GM23338 (cell line): Measurements from ENCODE around the gene BCL2L13. TPM values are rescaled to one million over a fixed set of nuclear protein-coding genes. Genes with fewer than 3 reads are reported as not detected.
"Not testable (repeated sequence)": the region's sequence is repeated elsewhere in the genome, so short reads cannot be mapped to it uniquely, and the experiment has no call there.

Source experiments
- ATAC-seq: fragments of 200-7000 bp; cut with Tn5 transposase; 3 replicates; pipeline ENCODE4 v1.9.1; 2020
- DNase-seq: peaks from one replicate; pipeline ENCODE4 v3.0.0-alpha.2; 2015; ENCODE audit warnings: low spot score
- H2AFZ ChIP-seq: fragments of 200-600 bp; sonication (generic); 2 replicates; pipeline ENCODE4 v1.8.0; 2016; ENCODE audit warnings: antibody characterized with exemption, mild to moderate bottlenecking, moderate library complexity
- H3F3A ChIP-seq: fragments of 200-600 bp; sonication (generic); replicated peaks from 2 replicates; pipeline ENCODE4 v1.8.0; 2017; ENCODE audit warnings: antibody characterized with exemption, mixed run types, low read depth
- H3K27ac ChIP-seq: fragments of 200-600 bp; sonication (generic); 2 replicates; pipeline ENCODE4 v1.6.1; 2016; ENCODE audit warnings: low read depth
- H3K27me3 ChIP-seq: fragments of 200-600 bp; sonication (generic); 2 replicates; pipeline ENCODE4 v1.8.0; 2016; ENCODE audit warnings: mild to moderate bottlenecking, mixed run types, moderate library complexity; ENCODE audit not compliant: insufficient read depth
- H3K36me3 ChIP-seq: fragments of 200-600 bp; sonication (generic); 2 replicates; pipeline ENCODE4 v1.8.0; 2016; ENCODE audit warnings: mild to moderate bottlenecking; ENCODE audit not compliant: insufficient read depth
- H3K4me1 ChIP-seq: fragments of 200-600 bp; sonication (generic); 2 replicates; pipeline ENCODE4 v1.8.0; 2016; ENCODE audit warnings: mild to moderate bottlenecking, moderate library complexity; ENCODE audit not compliant: insufficient read depth
- H3K4me2 ChIP-seq: fragments of 200-600 bp; sonication (generic); 2 replicates; pipeline ENCODE4 v1.7.1; 2017; ENCODE audit warnings: mixed run types
- H3K4me3 ChIP-seq: fragments of 200-600 bp; sonication (generic); 2 replicates; pipeline ENCODE4 v1.6.1; 2016; ENCODE audit warnings: mixed run types
- H3K79me2 ChIP-seq: fragments of 200-600 bp; sonication (generic); replicated peaks from 2 replicates; pipeline ENCODE4 v1.8.0; 2017; ENCODE audit warnings: mild to moderate bottlenecking; ENCODE audit not compliant: insufficient read depth
- H3K9me2 ChIP-seq: fragments of 200-600 bp; sonication (generic); 2 replicates; pipeline ENCODE4 v1.8.0; 2017; ENCODE audit not compliant: insufficient read depth
- H4K20me1 ChIP-seq: fragments of 200-600 bp; sonication (generic); replicated peaks from 2 replicates; pipeline ENCODE4 v1.8.0; 2017; ENCODE audit warnings: mild to moderate bottlenecking; ENCODE audit not compliant: insufficient read depth
- H3K27ac Mint-ChIP-seq: 2 replicates; pipeline ENCODE4 v1.8.0; 2020; ENCODE audit warnings: inconsistent platforms, mild to moderate bottlenecking, moderate library complexity, mixed read lengths
- H3K27me3 Mint-ChIP-seq: 3 replicates; pipeline ENCODE4 v1.8.0; 2022; ENCODE audit warnings: low read depth, mild to moderate bottlenecking, moderate library complexity, mixed read lengths, inconsistent platforms; ENCODE audit not compliant: insufficient read depth, poor library complexity
- H3K36me3 Mint-ChIP-seq: 3 replicates; pipeline ENCODE4 v1.8.0; 2021; ENCODE audit warnings: low read depth, mild to moderate bottlenecking, inconsistent platforms, moderate library complexity, mixed read lengths
- H3K4me1 Mint-ChIP-seq: 3 replicates; pipeline ENCODE4 v1.8.0; 2020; ENCODE audit warnings: mild to moderate bottlenecking, inconsistent platforms, mixed read lengths
- H3K4me3 Mint-ChIP-seq: 3 replicates; pipeline ENCODE4 v1.8.0; 2021; ENCODE audit warnings: moderate library complexity, mild to moderate bottlenecking, inconsistent platforms, mixed read lengths
- H3K9me3 Mint-ChIP-seq: 3 replicates; pipeline ENCODE4 v1.8.0; 2020; ENCODE audit warnings: moderate library complexity, mild to moderate bottlenecking, inconsistent platforms, mixed read lengths
- EZH2 ChIP-seq: fragments of 200-600 bp; sonication (generic); IDR thresholded peaks from one replicate; pipeline ENCODE4 v1.8.0; 2017; ENCODE audit warnings: antibody characterized with exemption, mild to moderate bottlenecking, low read depth; ENCODE audit not compliant: unreplicated experiment
- POLR2AphosphoS5 ChIP-seq: IDR thresholded peaks from 2 replicates; pipeline ENCODE4 v1.6.1; 2016; ENCODE audit warnings: antibody characterized with exemption, low read depth
- polyA plus RNA-seq: library from polyadenylated mRNA; unstranded; fragments of >200 nt; fragmentation: Nextera tagmentation; extraction: Ambion mirVana; gene quantifications from 2 replicates; pipeline ENCODE4 v1.2.1, GENCODE V29; 2016
- total RNA-seq: library from RNA; depleted of rRNA; stranded (reverse); fragments of >200 nt; shearing (Covaris generic); gene quantifications from 2 replicates; pipeline ENCODE4 v1.2.3, GENCODE V29; 2014
- TF ChIP-seq, protein P1 (sequence below): fragments of 250-450 bp; sonication (Bioruptor Pico); IDR thresholded peaks from 2 replicates; pipeline ENCODE4 v1.5.0; 2020; ENCODE audit warnings: mild to moderate bottlenecking, moderate library complexity

Gene BCL2L13
- total and polyA plus RNA-seq, 2 experiments from 2014 or later, result 22.4 to 32.3 TPM

DNA sequence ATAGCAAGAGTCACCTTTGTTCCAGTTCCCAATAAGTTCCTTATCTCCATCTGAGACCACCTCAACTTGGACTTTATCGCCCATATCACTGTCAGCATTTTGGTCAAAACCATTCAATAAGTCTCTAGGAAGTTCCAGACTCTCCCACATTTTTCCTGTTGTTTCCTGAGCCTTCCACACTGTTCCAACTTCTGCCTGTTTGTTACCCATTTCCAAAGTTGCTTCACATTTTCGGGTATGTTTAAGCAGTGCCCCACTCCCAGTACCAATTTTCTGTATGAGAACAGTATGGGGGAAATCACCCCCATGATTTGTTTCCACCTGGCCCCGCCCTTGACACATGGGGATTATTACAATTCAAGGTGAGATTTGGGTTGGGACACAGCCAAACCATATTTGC lies 26.7 kb downstream of the BCL2L13 start:
- H3K4me1 Mint-ChIP-seq, result no peaks in the 10 kb centered on the region

DNA sequence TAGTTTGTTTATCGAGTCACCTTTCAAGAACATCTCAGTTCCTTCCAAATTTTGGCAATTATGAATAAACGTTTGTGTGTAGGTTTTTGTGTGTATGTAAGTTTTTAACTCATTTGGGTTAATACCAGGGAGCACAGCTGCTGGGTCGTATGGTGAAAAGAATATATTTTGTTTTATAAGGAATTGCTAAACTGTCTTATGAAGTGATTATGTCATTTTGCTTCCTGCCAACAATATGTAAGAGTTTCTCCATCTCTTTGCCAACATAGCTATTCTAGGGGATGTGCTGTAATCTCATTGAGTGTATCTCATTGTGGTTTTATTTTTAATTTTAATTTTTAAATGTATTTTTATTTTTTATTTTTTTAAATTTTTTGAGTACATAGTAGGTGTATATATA lies 27.3 kb downstream of the BCL2L13 start:
- DNase-seq (no peak), ATAC-seq (no peak)
- no peaks in the 10 kb centered on the region for H3K79me2 ChIP-seq
- H4K20me1 ChIP-seq, result no peaks in the 10 kb centered on the region; the same call in 1 of the 2 replicates
- Mint-ChIP-seq H3K9me3 (peaks cover 31% of the 10 kb centered on the region), H3K4me3 (no peak overlapping the region), H3K4me1 (no peaks in the 10 kb centered on the region), H3K27ac (no peak overlapping the region), H3K27me3 (no peaks in the 10 kb centered on the region), H3K36me3 (peaks cover 52% of the 10 kb centered on the region)
- no peak overlapping the region for H3K27ac ChIP-seq
- H3K4me3 ChIP-seq, result no peak overlapping the region
- no peak overlapping the region for H3K4me2 ChIP-seq
- no peaks in the 10 kb centered on the region for H3K27me3 ChIP-seq
- TF ChIP-seq, protein P1, sequence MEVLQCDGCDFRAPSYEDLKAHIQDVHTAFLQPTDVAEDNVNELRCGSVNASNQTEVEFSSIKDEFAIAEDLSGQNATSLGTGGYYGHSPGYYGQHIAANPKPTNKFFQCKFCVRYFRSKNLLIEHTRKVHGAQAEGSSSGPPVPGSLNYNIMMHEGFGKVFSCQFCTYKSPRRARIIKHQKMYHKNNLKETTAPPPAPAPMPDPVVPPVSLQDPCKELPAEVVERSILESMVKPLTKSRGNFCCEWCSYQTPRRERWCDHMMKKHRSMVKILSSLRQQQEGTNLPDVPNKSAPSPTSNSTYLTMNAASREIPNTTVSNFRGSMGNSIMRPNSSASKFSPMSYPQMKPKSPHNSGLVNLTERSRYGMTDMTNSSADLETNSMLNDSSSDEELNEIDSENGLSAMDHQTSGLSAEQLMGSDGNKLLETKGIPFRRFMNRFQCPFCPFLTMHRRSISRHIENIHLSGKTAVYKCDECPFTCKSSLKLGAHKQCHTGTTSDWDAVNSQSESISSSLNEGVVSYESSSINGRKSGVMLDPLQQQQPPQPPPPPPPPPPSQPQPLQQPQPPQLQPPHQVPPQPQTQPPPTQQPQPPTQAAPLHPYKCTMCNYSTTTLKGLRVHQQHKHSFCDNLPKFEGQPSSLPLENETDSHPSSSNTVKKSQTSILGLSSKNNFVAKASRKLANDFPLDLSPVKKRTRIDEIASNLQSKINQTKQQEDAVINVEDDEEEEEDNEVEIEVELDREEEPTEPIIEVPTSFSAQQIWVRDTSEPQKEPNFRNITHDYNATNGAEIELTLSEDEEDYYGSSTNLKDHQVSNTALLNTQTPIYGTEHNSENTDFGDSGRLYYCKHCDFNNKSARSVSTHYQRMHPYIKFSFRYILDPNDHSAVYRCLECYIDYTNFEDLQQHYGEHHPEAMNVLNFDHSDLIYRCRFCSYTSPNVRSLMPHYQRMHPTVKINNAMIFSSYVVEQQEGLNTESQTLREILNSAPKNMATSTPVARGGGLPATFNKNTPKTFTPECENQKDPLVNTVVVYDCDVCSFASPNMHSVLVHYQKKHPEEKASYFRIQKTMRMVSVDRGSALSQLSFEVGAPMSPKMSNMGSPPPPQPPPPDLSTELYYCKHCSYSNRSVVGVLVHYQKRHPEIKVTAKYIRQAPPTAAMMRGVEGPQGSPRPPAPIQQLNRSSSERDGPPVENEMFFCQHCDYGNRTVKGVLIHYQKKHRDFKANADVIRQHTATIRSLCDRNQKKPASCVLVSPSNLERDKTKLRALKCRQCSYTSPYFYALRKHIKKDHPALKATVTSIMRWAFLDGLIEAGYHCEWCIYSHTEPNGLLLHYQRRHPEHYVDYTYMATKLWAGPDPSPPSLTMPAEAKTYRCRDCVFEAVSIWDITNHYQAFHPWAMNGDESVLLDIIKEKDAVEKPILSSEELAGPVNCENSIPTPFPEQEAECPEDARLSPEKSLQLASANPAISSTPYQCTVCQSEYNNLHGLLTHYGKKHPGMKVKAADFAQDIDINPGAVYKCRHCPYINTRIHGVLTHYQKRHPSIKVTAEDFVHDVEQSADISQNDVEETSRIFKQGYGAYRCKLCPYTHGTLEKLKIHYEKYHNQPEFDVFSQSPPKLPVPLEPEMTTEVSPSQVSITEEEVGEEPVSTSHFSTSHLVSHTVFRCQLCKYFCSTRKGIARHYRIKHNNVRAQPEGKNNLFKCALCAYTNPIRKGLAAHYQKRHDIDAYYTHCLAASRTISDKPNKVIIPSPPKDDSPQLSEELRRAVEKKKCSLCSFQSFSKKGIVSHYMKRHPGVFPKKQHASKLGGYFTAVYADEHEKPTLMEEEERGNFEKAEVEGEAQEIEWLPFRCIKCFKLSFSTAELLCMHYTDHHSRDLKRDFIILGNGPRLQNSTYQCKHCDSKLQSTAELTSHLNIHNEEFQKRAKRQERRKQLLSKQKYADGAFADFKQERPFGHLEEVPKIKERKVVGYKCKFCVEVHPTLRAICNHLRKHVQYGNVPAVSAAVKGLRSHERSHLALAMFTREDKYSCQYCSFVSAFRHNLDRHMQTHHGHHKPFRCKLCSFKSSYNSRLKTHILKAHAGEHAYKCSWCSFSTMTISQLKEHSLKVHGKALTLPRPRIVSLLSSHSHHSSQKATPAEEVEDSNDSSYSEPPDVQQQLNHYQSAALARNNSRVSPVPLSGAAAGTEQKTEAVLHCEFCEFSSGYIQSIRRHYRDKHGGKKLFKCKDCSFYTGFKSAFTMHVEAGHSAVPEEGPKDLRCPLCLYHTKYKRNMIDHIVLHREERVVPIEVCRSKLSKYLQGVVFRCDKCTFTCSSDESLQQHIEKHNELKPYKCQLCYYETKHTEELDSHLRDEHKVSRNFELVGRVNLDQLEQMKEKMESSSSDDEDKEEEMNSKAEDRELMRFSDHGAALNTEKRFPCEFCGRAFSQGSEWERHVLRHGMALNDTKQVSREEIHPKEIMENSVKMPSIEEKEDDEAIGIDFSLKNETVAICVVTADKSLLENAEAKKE (CRISPR knock-in tag), result no peak
- no peaks in the 10 kb centered on the region for H3K9me2 ChIP-seq
- H3K4me1 ChIP-seq, result no peaks in the 10 kb centered on the region
- H3F3A ChIP-seq, result no peaks in the 10 kb centered on the region
- H3K36me3 ChIP-seq, result peaks cover 13% of the 10 kb centered on the region
- no peak overlapping the region for H2AFZ ChIP-seq

More for the DNA sequence above, 26.7 kb downstream of the BCL2L13 start:
- Histone ChIP-seq H4K20me1 (no peaks in the 10 kb centered on the region; the same call in 1 of the 2 replicates), H3K79me2 (no peaks in the 10 kb centered on the region), H3K27me3 (no peaks in the 10 kb centered on the region), H3K4me3 (no peak overlapping the region), H3K36me3 (peaks cover 18% of the 10 kb centered on the region), H3K4me1 (no peaks in the 10 kb centered on the region), H3K9me2 (no peaks in the 10 kb centered on the region), H3F3A (no peaks in the 10 kb centered on the region), H3K27ac (no peak overlapping the region), H2AFZ (no peak overlapping the region), H3K4me2 (no peak overlapping the region)
- TF ChIP-seq EZH2, result no peak
- TF ChIP-seq POLR2AphosphoS5, result no peak
- no peak overlapping the region for H3K27ac Mint-ChIP-seq
- DNase-seq (no peak), ATAC-seq (no peak)
- no peak overlapping the region for H3K4me3 Mint-ChIP-seq
- no peaks in the 10 kb centered on the region for H3K27me3 Mint-ChIP-seq
- peaks cover 58% of the 10 kb centered on the region for H3K36me3 Mint-ChIP-seq
- H3K9me3 Mint-ChIP-seq, result peaks cover 31% of the 10 kb centered on the region

DNA sequence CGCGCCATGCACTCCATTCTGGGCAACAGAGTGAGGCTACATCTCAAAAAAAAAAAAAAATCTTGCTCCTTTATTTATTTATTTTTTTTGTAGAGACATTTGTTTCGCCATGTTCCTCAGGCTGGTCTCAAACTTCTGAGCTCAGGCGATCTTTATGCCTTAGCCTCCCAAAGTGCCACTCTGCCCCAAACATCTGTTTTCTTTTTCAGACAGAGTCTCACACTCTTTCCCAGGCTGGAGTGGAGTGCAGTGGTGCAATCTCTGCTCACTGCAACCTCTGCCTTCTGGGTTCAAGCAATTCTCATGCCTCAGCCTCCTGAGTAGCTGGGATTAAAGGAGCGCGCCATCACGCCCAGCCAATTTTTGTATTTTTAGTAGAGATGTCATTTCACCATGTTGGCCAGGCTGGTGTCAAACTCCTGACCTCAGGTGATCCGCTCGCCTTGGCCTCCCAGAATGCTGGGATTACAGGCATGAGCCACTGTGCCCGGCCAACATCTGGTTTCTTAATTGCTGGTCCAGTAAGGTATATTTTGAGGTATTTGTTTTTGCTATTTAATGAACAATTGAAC lies 33.0 kb downstream of the BCL2L13 start:
- H3K4me1 ChIP-seq, H3K4me3 ChIP-seq, H4K20me1 ChIP-seq, H3K36me3 Mint-ChIP-seq, H3K4me1 Mint-ChIP-seq, H2AFZ ChIP-seq, H3K27me3 ChIP-seq, H3K9me3 Mint-ChIP-seq, H3K4me2 ChIP-seq, H3K79me2 ChIP-seq, H3K4me3 Mint-ChIP-seq, H3K27me3 Mint-ChIP-seq, H3F3A ChIP-seq, DNase-seq, ATAC-seq, H3K27ac Mint-ChIP-seq, H3K27ac ChIP-seq, H3K9me2 ChIP-seq, H3K36me3 ChIP-seq: not testable (repeated sequence)
